NCI-H1105 treated with DMSO at 0.1 percent for 48 hours (cell line): ENCODE results near the gene ACAD8.
A peak's percentile ranks its signal among the peaks of the same experiment; 100 is the strongest.
"Not testable (repeated sequence)": the region's sequence is repeated elsewhere in the genome, so short reads cannot be mapped to it uniquely, and the experiment has no call there.

ENCODE experiments used
- DNase-seq: peaks from one replicate; lab custom pipeline; 2025; lab: John Stamatoyannopoulos, UW

Gene ACAD8

DNA sequence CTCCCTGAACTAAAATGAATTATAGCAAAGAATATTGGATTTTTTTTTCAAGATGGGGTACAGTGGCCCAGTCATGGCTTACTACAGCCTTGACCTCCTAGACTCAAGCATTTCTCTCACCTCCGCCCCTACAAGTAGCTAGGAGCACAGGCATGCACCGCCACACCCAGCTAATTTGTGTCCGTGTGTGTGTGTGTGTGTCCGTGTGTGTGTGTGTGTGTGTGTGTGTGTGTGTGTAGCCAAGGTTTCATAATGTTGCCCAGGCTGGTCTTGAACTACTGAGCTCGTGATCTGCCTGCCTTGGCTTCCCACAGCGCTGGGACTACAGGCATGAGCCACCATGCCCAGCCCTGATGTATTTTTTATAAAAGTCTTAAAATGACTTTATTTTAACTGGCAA lies 12.8 kb upstream of the ACAD8 start:
- DNase-seq, result no peak

DNA sequence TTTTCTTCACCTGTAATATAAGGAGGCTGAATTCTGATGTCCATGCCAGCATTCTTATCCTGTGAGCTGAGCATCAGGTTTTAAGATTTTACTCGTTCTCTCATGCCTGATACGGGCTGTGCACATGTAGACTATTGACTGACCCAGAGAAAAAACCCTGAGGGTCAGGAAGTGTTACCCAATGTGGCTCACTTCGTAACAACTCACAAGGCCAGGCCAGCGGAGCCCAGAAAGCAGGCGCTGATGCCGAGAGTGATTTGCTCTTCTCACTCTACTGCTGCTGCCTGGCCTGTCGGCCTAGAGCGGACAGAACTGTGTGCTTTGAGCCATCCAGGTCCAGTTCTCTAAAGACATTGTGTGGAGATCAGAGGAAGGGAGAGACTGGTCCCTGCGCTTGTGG lies 11.0 kb upstream of the ACAD8 start:
- no peak for DNase-seq

DNA sequence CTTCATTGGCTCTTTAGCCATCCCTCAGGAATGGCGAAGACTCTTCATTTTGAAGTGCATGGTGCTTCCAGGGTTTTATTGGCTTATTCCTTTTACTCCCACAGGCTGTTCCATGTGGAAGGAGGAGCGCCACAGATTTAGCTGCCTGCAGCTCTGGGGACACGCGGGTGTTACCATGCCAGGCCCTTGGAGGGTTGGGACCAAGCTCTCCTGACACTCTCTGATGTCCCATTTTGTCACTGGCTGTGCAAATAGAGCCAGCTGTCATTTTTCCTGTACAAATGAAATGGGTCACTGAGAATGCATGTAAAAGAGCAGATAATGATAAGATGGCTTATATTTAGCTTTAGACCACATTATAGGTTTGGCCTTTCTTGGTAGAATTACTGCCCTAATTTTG lies 9.5 kb upstream of the ACAD8 start:
- no peak for DNase-seq

DNA sequence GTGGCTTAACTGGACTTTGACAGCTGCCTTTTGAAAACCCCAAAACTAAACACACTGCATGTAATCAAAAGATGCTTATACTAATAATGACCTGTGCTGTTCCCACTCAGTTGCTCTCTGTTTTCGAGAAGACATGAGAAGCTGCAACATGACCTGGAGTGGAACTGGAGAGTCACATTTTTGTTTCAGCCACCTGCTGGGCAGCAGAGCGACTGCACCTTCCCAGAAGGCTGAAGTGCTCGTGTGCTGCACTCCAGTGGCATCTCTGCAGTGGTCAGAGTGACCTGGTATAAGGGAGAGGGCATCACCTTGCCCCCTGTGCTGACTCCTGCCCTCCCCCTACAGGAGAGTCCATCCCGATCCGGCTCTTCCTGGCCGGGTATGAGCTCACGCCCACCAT lies 8.8 kb upstream of the ACAD8 start:
- peak; percentile 43 for DNase-seq

DNA sequence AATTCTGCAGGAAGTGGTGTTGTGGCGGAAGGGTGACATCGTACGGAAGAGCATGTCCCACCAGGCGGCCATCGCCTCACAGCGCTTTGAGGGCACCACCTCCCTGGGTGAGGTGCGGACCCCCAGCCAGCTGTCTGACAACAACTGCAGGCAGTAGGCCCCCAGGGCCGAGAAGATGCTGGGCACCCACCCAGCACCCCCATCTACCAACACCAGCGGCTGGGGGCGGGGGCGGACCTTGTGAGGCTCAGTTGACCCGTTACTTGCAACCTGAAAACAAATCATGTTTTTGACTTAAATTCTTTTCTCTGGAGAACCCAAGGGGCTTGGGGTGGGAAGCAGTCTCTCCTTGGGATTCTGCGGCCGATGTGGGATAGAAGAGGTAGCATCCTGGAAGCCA lies 7.9 kb upstream of the ACAD8 start:
- DNase-seq, result no peak

DNA sequence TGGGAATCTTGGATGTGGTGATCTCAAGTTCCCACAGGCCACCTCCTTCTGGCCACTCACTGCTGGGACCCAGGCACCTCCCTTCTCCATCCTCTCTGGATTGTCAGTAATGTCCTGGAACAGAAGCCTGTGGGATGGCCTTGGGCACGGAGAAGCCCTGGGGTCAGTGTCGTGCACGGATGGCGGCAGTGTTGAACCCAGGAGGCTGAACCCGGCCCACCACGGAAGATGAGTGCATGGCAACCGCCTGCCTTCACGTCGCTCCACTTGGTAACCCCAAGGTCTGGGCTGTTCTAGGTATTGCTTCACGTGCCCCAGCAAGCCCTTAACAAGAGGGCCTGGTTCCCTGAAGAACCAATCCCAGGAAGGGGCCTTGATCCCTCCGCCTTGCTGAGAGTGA lies 7.3 kb upstream of the ACAD8 start:
- DNase-seq, result no peak

DNA sequence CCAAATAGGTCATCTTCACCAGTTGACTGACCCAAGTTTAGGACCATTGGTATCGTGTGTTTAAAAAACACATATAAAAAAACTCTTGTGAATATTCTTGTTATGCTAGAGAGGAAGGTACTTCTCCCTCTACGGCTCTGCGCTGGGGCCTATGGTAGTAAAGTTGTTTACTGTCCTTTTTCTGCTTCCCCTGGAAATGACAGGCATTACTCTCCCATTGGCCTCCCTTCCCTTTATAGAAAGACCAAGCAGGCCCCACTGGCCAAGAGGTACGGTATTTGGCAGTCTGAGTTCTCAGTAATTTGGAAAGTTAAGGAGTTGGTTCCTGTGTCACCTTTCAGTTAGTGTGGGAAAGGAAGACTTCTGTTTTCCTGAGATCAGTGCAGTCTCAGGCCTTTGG lies 6.7 kb upstream of the ACAD8 start:
- DNase-seq, result no peak

DNA sequence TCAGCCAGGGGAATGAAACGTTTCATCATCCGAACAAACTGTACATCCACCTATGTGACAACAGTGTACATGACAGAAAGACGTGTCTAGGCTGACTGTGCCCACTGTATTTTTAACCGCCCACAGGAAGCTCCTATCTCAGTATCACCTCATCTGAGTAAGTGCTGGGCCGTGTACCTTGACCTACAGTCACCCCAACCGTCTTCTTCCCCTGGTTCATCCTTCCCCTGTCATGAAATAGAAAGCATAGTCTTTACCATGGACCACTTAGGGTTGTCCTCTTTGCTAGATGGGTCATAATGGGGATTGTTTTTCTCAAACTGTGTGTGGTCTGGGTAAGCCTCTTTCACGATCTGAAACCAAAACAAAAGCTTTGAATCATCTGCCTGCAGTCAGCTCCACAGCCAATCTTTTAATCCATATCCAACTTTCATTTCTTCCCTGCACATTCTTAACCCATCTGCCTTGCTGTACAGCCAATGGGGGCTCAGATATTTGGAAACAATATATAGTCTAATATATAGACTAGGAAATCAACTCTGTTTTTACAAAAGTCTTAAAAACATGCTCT lies 4.4 kb upstream of the ACAD8 start:
- no peak for DNase-seq

DNA sequence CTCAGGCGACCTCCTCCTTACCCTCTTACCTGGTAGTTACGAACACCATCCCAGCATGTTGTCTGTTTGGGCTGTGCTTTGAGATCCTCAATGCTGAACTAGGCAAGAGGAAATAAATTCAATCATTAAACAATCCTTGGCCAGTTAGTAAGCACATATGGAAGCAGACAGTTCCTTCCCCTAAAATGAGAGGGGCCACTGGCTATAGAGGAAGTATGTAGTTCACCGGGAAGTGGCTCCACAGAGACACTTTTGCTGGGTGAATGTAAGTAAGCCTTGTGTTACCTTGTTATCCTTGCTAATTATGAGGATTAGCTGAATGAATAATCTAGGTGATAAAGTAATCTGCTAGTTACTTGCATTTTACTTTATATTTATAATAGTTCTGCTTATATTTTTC lies 3.1 kb upstream of the ACAD8 start:
- DNase-seq, result no peak

DNA sequence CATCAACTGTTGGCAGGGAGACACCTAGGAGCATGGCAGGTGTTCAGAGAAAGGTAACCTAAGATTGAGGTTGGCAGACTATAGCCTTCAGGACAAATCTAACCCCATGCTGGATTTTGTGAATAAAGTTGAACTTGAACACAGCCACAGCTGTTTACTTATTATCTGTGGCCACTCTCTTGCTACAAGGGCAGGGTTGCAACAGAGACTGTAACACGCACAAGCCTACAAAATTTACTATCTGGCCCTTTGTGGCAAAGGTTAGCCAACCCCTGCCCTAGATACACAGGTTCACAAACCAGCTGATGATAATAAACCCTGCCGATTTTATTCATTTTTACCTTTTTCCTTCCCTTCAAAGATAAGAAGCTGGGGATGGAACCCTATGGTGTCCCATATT lies 2.7 kb upstream of the ACAD8 start:
- no peak for DNase-seq

DNA sequence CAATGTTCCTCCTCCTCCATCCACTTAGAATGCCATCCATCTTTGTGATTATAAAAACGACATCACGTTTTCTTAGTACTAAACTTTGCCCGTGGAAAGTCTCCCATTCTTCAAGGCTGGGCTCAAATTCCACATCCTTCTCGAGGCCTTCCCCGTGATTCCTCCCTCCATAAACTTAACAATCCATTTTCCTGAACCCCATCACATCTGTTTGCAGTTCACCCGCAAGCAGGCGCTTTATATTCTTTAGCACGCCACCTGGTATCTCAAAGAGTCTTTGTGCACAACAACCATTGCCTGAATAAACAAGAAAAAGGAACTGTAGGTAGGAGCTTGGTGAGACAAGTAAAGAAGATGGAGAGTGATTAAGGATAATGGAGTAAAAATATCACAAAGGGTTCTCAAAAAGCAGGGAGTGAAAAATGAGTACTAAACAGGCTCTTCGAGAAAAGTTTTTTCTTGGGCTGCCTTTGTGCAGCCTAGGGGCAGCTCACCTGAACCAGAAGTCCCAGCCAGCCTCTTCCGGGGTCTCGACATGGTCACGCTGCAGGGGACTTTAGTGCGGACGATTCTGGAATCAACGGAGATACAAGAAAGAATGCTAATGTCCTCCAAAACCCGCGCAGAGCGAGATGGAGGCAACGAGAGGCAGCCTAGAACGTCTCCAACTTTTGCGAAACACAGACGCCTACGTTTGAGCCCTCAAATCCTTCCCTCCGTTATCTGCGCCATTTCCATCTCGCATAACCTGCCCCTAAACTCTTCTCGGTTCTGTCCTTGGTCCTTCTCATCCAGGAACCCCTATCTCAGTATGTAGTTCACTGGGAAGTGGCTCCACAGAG lies 801 bp upstream of the ACAD8 start:
- DNase-seq, result peak; percentile 75

DNA sequence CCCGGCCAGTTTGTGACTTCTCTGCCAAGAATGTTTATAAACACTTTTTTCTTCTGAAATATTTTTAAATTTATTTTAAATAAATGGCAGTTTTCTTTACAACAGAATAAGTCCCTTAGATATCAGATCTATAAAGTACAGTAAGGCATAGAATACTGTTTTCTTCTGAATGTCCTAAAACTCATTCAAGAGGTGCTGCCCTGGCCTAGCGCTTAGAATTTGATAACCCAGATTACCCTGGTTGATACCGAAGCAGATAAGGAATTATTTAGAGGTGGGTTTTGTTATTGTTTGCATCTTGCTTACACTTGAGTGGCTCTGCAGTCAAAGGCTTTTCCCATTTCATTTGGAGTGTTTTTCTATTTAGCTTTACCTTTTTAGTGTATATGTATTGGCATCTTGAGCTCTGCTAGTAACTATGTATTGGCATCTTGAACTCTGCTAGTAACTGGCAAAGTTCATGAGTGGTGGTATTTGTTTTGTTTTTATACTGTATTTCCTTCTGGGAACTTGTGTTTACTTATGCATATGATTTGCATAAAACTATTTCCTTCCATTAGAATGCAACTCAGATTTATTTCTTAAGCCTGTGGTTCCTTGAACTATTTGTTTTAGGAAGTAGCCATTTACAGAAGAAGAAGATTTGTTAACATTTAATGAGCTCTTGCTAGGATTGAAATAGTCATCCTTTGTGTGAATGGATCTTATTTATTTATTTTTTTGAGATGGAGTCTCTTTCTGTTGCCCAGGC lies 1.2 kb downstream of the ACAD8 start:
- DNase-seq, result no peak

DNA sequence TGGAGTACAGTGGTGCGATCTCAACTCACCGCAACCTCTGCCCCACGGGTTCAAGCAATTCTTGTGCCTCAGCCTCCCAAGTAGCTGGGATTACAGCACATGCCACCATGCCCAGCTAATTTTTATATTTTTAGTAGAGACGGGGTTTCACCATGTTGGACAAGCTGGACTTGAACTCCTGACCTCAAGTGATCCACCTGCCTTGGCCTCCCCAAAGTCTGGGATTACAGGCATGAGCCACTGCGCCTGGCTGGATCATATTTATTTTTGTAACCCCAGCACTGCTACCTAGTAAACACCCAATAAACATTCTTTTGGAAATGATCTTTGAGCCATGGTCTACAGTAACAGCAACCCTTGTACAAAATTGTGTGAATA lies 1.8 kb downstream of the ACAD8 start:
- not testable (repeated sequence) for DNase-seq

DNA sequence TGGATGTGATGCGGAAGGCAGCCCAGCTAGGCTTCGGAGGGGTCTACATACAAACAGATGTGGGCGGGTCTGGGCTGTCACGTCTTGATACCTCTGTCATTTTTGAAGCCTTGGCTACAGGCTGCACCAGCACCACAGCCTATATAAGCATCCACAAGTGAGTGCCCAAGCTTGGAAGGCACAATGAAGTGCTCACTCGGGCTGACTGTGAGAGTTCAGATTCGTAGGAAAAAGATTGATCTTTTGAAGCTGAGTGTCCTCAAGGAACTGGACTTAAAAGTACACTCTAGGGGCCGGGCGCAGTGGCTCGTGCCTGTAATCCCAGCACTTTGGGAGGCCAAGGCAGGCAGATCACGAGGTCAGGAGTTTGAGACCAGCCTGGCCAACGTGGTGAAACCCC lies 3.7 kb downstream of the ACAD8 start:
- no peak for DNase-seq

DNA sequence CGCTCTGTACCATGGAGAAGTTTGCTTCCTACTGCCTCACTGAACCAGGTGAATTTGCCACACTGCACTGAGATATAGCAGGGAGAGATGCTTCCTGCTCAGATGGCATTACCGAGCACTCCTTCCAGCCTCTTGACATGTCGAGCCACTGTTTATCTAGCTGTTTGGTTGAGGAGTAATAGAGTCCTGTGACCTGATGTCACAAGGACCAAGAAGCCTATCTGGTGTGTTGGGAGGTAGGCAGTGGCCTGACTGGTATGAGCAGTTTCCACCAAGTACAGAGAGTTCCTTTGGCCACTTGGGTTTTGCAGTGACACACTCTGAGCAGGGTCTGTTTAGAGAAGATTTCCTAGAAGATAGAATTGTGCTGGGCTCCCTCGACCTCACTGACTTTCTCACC lies 5.2 kb downstream of the ACAD8 start:
- no peak for DNase-seq

DNA sequence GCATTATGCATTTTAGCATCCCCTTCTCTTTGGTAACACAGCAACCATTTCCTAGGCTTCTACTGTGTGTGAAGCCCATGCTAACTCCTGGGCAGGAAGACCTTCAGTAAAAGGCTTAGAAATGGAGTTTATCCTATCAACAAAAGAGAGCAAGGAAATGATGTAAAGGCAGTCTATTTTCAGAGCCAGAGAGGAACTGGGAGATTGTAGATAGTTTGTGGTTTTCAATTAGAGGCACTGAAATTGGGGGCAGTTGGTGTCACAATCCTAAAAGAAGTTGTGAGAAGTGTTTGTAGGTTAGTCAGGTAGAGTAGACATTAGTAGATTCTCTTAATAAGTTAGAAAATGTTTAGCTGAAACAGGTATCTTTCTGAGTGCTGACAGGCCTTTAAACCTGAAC lies 7.1 kb downstream of the ACAD8 start:
- DNase-seq, result no peak

DNA sequence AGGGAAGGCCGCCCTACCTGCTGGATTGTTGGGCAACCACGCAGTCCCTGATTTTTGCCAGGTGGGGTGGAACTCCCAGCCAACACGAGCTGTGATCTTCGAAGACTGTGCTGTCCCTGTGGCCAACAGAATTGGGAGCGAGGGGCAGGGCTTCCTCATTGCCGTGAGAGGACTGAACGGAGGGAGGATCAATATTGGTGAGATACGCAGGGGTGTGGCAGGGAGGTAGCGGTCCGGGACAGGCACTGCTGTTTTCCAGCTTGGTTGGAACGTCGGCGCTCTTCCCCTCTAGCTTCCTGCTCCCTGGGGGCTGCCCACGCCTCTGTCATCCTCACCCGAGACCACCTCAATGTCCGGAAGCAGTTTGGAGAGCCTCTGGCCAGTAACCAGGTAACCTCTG lies 7.6 kb downstream of the ACAD8 start:
- no peak for DNase-seq

DNA sequence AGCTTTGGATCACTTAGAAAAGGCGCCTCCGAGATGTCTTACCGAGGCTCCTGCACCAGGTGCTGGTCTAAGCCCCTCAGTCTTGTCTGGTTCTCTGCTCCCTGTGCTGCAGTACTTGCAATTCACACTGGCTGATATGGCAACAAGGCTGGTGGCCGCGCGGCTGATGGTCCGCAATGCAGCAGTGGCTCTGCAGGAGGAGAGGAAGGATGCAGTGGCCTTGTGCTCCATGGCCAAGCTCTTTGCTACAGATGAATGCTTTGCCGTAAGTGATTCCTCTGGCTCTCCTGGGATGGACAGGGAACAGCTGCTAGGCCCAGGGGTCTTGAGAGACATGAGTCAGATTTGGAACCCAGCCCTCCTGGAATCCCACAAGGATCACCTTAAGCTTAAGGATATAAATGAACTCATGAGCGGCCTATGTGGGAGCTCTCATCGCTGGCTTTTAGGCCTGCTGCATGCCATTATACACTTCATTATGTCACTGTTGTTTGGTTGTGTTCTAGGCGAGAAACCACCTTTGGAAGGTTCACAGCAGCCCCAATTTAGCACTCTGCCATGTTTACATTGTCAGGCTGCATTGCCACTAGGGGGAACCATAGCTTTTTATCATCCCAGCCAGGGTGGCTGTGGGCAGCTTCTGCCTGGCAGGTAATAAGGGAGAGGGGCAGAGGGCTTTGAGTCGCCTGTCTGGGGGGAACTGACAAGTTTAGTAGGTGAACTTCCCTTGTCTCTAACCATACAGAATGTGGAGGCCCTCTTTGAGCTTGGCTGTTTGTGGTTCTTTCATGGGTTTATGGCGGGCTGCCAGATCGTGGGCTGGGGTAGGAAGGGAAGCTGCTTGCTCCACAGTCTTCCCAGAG lies 8.5 kb downstream of the ACAD8 start:
- DNase-seq, result peak; percentile 38

DNA sequence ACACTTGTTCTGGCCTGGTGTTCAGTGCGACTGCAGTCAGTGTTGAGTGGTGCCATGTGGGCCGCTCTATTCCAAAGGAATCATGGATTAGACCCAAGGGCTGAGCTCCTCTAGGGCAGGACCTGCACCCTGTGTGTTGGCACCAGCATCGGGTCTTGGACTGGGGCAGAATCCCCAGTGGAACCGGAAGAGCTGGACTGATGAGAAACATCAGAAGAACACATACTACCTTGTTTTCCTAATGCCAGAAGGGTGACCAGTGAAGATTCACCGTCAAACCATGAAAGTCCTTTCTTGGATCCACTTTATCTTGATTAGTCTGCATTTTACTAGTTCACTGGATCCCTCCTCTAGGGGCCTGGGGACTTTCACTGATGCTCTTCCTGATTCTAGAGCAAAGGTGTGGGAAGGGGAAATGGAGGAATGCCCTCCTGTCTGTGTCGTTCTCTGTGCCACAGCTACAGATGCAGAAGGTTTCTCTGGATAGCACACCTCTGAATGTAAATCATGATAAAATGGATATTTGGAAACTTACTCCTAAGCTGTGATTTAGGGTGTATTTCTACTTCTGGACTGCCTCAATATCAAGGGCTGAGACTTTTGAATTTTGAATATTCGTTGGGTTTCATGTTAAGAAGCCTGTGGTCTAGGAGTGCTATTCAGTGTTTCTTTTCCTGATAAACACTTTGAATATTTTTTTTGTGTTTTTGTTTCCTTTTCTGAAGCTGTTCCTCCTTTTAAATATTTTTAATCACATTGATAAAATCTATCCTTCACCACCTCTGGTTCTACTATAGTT lies 11.8 kb downstream of the ACAD8 start:
- DNase-seq, result no peak

DNA sequence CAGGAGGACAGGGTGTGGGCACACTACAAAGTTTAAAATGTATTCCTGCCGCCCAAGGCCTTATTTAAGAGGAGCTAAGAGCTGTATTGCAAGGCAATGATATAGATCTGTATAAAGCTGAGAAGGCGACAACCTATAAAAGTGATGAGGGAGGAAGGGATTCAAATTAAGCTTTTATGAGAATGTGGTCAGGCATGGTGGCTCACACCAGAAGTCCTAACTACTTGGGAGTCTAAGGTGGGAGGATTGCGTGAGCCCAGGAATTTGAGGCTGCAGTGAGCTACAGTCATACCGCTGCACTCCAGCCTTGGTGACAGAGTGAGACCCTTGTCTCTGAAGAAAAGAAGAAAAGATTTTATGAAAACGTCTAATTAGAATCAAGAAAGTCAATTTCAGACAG lies 13.1 kb downstream of the ACAD8 start:
- no peak for DNase-seq

DNA sequence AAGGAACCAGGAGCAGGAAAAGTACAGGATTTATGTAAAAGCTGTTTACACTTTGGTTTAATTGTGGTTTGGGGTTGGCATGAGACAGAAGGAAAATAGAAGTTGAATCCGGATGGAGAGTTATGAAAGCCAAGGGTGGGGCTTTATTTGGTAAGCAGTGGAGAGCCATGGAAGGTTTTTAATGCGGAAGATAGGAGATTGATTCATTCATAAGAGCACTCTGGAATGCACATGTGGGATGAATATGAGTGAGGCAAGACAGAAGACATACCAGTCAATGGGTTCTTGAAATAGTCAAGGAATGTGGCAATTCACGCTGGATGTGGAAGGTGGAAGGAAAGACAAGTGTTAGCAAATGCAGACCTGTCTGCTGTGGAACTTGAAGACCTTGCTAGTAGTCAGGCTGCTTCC lies 13.5 kb downstream of the ACAD8 start:
- no peak for DNase-seq

DNA sequence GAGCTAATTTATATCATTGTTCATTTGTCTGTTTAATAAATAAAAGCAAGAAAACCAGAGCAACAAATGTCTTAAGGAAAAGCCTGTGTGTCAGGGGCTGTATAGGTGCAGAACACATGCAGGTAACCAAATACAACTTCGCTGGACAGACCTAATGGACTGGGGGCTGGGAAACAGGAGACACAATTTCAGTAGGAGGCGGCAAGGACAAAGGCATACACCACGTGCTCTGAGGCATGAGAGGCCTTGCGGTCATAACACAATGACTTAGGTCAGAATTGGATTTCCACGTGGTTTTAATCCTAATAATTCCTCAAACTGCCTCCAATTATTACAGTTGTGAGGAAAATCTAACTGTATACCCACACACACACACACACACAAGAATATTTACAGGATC lies 14.1 kb downstream of the ACAD8 start:
- no peak for DNase-seq
